GM10847 (cell line): ENCODE results near the gene TFG.

Experiments used
- POLR2A ChIP-seq: IDR thresholded peaks from 2 replicates; pipeline ENCODE4 v1.6.1; 2011; ENCODE audit not compliant: insufficient read length; ENCODE audit errors: extremely low read depth

Gene TFG

DNA sequence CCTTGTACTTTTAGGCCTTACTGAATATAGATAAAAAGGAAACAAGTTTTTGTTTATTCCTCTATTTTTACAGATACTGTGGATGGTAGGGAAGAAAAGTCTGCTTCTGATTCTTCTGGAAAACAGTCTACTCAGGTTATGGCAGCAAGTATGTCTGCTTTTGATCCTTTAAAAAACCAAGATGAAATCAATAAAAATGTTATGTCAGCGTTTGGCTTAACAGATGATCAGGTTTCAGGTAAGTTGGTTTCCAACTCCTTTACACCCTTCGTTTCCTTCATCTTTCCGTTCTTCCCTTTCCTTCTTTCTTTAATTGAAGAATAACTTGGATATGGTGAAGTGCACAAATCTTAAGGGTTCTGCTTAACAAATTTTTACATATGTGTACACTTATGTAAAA is 23.1 kb downstream of the TFG start:
- TF ChIP-seq POLR2A: no peak

DNA sequence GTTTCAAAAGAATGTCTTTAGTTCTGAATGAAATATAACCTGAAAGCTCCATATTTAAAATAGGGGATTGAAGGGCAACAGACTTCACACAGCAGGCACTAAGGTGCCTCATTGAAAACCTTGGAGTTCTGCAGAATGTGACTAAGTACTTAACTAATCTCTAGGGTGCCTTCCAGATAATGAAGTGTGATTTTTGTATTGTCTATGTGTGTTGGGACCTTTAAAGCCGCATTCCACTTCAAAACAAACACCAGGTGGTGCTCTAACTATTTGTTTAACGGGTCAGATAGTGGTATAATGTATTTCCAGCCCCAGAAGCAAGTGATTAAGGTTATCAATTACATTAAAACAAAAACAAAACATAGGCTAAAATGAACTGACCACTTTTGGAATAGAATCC is 28.0 kb downstream of the TFG start:
- TF ChIP-seq POLR2A: no peak

DNA sequence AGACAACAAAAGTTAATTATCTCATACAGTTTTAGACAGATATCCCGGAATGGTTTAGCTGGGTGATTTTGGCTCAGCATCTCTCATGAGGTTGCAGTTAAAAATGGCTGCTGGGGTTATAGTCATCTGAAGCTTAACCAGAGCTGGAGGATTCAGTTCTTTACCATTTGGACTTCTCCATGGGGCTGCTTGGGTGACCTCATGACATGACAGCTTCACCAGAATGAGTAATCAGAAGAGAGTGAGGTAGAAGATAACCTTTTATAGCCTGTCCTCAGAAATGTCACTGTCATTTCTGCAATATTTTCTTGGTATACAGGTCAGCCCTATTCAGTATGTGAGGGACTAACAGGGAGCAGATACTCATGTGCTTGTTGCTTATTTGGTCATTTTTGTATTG is 30.9 kb downstream of the TFG start:
- TF ChIP-seq POLR2A: no peak

DNA sequence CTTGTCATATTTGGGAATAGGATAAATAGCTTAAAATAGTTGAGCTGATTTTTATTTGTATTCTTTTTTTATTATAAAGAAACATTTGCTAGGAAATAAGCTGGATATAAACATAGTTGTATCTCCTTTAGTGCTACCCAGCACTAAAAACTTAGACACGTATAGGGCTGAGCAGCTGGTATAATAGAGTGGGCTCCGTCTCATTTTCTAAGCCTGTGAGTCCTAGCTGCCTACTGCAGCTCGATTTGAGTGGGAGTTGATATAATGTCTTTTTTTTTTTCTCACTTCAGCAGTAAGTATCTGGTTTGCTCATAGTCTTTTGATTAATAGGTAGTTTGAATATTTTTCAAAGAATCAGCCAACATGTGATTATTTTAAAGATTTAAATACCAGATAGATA is 34.2 kb downstream of the TFG start:
- no peak for TF ChIP-seq POLR2A

DNA sequence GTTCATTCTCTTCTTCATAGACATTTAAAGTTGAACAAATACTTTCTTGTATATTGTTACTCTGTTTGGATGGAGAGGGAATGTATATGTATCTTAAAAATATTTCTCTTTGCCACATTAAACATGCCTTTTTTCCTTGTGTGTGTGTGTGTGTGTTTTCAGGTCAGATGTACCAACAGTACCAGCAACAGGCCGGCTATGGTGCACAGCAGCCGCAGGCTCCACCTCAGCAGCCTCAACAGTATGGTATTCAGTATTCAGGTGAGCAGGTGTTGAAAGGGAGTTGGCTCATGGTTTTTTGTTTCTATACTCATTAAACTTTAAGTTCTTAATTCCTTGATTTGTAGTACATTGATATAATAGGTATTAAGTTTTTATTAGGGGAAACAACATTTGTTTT is 35.4 kb downstream of the TFG start:
- TF ChIP-seq POLR2A: no peak

DNA sequence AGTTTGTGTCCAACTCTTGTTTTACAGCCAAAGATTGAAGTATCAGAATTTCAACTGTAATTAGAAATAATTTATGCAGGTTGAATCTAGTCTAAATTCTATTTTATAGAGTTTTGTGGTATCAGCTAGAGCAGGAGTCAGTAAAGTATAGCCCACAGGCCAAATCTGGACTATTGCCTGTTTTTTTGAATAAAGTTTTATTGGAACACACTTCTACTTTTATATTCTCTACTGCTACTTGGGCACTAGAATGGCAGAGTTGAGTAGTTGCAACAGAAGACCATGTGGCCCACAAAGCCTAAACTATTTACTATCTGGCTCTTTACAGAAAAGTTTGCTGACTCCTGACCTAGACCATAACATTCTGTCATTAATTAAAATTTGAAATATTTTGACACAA is 36.3 kb downstream of the TFG start:
- TF ChIP-seq POLR2A: no peak

DNA sequence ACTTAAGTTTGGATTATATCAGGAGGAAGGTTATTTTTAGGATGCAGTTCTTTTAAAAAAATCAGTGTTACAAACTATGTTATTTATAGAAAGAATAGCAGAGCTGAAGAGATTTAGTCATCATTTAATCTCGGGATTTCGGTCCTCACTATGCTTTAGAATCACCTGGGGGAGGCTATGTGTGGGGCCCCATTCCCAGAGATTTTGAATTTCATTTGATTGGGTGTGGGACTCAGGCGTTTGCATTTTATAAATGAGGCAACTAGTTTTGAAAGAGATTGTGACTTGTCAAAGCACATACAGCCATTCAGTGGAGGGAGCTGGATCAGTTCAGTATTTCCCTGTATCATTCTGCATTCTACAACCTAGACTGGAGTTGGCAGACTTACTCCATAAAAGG is 36.8 kb downstream of the TFG start:
- TF ChIP-seq POLR2A: no peak

DNA sequence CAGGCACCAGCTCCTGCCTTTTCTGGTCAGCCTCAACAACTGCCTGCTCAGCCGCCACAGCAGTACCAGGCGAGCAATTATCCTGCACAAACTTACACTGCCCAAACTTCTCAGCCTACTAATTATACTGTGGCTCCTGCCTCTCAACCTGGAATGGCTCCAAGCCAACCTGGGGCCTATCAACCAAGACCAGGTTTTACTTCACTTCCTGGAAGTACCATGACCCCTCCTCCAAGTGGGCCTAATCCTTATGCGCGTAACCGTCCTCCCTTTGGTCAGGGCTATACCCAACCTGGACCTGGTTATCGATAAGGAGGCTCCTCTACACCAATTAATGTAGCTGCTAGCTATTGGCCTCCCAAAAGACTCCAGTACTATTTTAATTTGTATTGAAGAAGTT is 38.9 kb downstream of the TFG start:
- no peak for TF ChIP-seq POLR2A

DNA sequence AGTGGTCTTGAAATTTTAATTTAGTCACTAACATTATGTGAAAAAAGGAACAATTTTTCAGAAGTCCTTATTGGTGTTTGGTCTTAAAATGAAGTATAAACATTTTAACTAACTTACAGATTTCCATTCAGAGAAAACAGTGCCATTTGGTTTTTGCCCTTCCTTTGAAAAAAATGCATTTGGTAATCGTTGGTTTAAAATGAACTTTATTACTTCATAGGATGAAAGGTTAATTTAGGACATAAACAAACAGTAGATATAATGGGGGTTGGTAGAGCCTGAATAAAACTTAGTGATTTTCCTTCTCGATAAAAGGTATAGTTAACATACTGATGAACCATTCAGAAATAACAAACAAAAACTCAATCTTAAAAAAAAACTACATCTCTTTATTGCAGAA is 39.7 kb downstream of the TFG start:
- no peak for TF ChIP-seq POLR2A

DNA sequence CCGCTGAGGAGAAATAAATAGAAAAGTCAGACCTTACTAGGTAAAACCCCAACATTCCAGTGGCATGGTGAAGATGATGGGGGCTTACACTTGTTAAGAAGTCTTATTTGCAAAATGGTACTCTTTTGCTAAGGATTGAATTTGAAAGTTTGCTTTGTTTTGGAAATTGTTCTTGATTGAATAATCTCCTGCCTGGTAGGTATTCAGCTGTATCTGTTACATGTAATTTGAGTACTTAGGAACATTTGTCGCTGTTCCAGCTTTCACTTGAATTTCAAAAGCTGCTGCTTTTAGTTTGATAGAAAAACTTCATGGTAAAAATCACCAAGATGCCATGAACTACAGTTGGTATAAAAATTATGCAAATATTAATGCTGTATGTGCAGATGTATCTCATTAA is 44.6 kb downstream of the TFG start:
- TF ChIP-seq POLR2A: no peak

DNA sequence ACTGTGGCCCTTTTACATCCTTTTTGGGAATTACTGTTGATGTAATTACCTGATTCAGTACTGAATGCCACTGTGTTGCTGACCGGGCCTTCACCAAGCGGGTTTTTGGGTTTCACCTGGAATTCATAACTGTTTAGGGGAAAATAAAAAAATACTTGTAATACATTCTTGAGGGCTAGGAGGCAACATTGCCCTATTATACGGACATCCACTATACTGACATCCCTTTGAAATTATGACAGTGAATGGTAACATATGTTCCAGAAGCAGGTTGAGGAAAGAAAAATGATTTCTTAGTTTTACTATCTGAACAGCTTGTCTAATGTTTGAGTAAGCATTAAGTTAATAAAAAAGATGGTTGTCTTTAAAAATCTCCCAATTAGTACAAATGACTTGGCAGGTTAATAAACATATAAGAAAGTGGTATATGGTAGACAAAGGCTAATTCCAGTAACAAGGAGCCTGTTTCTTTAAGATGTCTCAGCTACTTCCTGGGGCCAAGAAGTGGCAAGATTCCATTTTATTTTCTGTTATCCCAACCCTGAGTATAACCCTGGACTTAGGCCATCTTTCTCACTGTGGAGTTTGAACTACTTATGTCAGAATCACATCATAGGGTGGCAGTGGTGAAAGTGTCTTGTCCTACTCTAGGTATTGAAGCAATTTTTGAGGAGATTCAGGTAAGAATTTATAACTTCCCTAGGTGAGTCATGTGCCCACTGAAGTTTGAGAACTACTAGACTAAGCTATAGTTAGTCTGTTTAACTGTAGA is 45.5 kb downstream of the TFG start:
- no peak for TF ChIP-seq POLR2A

DNA sequence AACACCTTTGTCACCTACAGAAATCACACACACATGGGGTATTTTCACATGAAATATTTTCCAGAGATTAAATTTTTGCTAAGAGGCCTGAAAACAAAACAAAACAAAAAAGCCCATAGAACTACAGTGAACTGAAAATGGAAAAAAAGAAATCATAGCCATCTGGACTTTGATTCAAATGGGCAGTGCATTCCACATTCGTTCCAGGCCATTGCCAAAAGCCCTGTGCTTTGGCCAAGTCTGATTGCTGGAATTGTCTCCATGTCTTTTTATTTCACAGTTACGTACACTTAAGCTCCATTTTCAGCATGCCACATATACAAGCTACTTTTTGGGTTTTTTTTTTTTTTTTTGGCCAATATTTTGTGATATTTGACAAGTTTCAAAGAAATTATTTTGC is 47.1 kb downstream of the TFG start:
- no peak for TF ChIP-seq POLR2A

DNA sequence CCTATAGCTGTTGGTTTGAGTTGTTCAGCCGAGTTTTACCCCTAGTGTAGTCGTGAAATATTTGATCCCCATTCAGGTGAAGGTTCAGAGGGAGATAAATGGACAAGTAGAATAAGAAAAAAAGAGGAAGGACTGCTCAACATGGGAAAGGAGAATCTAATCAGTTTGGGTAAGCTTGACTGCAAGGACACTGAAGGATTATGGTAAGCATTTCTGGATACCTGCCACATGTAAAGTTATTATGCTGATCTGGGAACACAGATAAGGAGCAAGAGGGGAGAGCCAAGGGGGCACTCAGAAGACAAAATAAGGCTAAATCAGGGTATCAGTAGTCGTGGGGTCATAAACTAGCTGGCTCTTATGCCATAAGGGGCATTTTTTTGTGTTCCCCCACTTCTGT is 49.9 kb downstream of the TFG start:
- TF ChIP-seq POLR2A: no peak

DNA sequence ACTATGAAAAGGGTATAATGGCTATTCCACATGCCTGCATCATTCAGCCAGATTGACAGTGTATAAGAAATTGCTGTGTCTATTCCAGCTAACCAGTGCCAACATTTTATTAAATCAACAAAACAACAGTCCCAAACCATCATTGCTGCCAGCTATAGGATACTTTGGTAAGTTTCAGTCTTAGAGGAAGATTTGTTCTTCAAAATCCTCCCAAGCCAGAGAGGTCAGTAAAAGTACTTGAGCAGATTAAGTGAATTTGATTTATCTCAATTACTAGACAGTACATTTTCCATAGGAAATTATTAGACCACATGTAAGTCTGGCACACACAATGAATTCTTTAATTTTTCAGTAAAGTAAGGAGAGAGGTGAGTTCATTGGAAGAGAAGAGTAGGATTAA is 50.7 kb downstream of the TFG start:
- no peak for TF ChIP-seq POLR2A

DNA sequence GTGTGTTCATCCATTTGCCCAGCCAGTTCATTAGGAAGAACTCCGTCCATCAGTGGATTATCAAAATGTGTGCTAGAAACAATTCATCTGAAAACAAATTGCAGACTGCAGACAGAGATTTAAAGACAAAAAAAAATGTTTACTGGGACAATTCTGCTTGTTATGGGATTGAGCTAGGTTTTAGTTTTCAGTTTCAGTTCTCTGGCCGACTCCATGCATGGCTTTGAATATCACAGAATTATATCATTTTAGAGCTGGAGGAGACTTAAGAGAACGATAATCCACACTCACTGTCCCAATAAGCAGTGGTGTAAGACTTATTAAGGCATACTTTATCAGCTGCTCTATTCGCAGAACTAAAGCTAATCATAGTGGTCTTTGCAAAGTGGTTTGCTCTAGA is 51.1 kb downstream of the TFG start:
- TF ChIP-seq POLR2A: no peak

DNA sequence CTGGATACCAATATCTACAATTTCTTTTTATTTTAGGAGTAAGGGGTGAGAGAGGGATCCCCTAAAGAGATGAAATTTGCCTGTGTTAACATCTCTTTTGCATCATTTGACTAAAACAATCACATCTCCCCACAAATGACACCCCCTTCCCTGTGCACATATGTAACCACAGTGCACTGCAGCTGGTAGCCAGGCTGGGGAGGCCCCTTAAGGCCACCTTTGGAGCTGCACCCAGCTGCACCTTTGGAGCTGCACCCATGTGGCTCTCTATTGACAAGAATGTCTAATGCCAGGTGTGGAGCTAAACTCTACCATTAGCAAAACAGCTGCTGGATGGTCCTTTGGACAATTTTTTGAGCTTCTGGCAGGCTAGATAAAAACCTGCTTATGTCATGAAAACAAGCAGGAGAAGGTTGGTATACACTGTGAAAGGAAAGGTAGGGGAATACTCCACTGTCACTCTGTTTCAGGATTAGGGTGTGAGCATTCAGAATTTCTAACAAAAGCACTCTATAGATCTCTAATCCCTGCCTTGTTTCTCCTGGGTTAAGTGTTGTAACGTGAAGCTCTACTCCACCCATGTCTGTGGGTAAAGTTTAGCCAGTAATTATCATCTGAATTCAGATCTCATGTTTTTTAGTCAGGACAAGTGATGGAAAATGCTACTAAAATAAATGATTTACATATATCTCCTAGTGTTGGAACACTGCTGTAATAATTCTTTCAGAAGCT is 52.1 kb downstream of the TFG start:
- TF ChIP-seq POLR2A: no peak

DNA sequence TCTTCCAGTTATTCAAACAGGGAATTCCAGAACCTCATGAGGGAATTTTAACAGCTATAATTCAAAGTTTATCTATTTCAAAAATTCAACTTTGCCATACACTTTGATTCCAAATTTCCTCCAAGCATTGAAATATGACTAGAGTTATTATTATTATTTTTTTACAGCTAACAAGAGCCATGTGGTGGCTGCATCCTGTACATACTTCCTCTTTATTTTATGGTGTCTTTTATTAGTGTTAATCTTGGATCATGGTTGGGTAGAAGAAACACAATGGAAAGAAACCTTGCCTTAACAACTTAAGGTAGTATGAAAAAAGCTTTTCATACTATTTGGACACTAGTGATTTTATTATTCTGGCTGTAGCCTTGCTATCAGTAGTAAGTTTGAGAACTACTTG is 52.7 kb downstream of the TFG start:
- TF ChIP-seq POLR2A: no peak
